ENCODE data around the gene OTUD7B.

OTUD7B gene

DNA sequence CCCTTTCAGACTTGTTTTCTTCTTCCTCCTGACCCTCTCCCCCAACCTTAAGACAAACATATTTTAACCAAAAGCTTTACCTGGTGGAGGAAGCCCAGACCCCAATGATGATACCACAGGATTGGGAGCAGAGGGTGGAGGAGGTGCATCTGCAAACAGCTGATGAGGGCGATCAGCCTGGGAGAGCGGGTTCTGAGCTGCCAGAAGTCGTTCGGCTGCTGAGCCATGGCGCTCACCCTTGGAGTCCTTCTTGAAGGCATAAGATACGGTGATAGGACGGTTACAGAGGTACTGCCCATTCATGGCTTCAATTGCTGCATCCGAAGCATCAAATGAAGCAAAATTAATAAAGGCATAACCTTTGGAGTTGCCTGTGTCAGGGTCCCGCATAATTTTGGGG is 84.2 kb downstream of the OTUD7B start:
- TF ChIP-seq, protein P1, sequence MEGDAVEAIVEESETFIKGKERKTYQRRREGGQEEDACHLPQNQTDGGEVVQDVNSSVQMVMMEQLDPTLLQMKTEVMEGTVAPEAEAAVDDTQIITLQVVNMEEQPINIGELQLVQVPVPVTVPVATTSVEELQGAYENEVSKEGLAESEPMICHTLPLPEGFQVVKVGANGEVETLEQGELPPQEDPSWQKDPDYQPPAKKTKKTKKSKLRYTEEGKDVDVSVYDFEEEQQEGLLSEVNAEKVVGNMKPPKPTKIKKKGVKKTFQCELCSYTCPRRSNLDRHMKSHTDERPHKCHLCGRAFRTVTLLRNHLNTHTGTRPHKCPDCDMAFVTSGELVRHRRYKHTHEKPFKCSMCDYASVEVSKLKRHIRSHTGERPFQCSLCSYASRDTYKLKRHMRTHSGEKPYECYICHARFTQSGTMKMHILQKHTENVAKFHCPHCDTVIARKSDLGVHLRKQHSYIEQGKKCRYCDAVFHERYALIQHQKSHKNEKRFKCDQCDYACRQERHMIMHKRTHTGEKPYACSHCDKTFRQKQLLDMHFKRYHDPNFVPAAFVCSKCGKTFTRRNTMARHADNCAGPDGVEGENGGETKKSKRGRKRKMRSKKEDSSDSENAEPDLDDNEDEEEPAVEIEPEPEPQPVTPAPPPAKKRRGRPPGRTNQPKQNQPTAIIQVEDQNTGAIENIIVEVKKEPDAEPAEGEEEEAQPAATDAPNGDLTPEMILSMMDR (IDR thresholded peaks at IDR 0.05; ENCODE audit: low read length): no peak
- no peak for TF ChIP-seq EZH2 (IDR thresholded peaks at IDR 0.05; ENCODE audit: borderline replicate concordance, low read length)
- Histone ChIP-seq H3K9me2 (ENCODE audit: low read depth, low read length) (no peaks in the 10 kb centered on the region), H3K79me2 (ENCODE audit: insufficient read depth, low read length) (peaks cover 8% of the 10 kb centered on the region), H3K4me2 (ENCODE audit: low read length) (peak overlapping the region; percentile 81), H3K9me3 (ENCODE audit: low read length) (no peaks in the 10 kb centered on the region), H3K27ac (ENCODE audit: low read depth, low read length, poor library complexity, severe bottlenecking) (no peak overlapping the region), H2AFZ (ENCODE audit: low read length) (no peak overlapping the region), H3K9ac (ENCODE audit: low read length) (no peak overlapping the region), H3K27me3 (ENCODE audit: insufficient read depth, low read length) (no peaks in the 10 kb centered on the region), H4K20me1 (ENCODE audit: insufficient read depth, low read length) (no peaks in the 10 kb centered on the region), H3K4me3 (ENCODE audit: low read depth, low read length, poor library complexity, severe bottlenecking) (peak overlapping the region; percentile 89), H3F3A (ENCODE audit: insufficient read depth, low read length) (no peaks in the 10 kb centered on the region), H3K36me3 (ENCODE audit: insufficient read depth, low read length) (peaks cover 55% of the 10 kb centered on the region), H3K4me1 (ENCODE audit: insufficient read depth, low read length, severe bottlenecking) (peaks cover 23% of the 10 kb centered on the region)

DNA sequence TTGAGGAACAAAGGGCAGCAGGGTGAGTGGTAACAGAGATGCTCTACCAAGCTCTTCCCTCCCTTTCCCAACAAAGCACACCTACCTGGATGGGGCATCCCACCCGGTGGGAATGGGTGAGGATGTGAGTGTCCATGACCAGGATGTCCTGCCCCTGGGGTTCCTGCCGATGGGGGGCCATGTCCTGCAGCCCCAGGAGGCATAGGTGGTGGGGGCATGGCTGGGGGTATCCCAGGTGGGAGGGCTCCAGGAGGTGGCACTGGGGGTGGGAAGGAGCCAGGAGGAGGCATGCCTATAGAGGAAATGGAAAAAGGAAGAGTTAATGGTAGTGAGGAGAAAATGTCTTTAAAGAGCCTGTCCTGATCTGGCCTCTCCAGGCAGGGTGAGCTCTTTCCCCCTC is 84.8 kb downstream of the OTUD7B start:
- H3K9ac ChIP-seq (ENCODE audit: low read length): no peak overlapping the region
- peak overlapping the region; percentile 81; the same call in 1 of the 2 replicates for H3K4me2 ChIP-seq (ENCODE audit: low read length)
- H3K27ac ChIP-seq (ENCODE audit: low read depth, low read length, poor library complexity, severe bottlenecking): no peak overlapping the region
- no peaks in the 10 kb centered on the region for H3K9me2 ChIP-seq (ENCODE audit: low read depth, low read length)
- H3K36me3 ChIP-seq (ENCODE audit: insufficient read depth, low read length): peaks cover 55% of the 10 kb centered on the region
- no peaks in the 10 kb centered on the region for H3K9me3 ChIP-seq (ENCODE audit: low read length)
- no peak overlapping the region for H2AFZ ChIP-seq (ENCODE audit: low read length)
- no peak for TF ChIP-seq EZH2 (IDR thresholded peaks at IDR 0.05; ENCODE audit: borderline replicate concordance, low read length)
- TF ChIP-seq, protein P1 (IDR thresholded peaks at IDR 0.05; ENCODE audit: low read length): no peak
- H3K79me2 ChIP-seq (ENCODE audit: insufficient read depth, low read length): peaks cover 8% of the 10 kb centered on the region
- no peaks in the 10 kb centered on the region for H4K20me1 ChIP-seq (ENCODE audit: insufficient read depth, low read length)
- peaks cover 23% of the 10 kb centered on the region for H3K4me1 ChIP-seq (ENCODE audit: insufficient read depth, low read length, severe bottlenecking)
- no peaks in the 10 kb centered on the region for H3F3A ChIP-seq (ENCODE audit: insufficient read depth, low read length)
- no peaks in the 10 kb centered on the region for H3K27me3 ChIP-seq (ENCODE audit: insufficient read depth, low read length)
- H3K4me3 ChIP-seq (ENCODE audit: low read depth, low read length, poor library complexity, severe bottlenecking): no peak overlapping the region

DNA sequence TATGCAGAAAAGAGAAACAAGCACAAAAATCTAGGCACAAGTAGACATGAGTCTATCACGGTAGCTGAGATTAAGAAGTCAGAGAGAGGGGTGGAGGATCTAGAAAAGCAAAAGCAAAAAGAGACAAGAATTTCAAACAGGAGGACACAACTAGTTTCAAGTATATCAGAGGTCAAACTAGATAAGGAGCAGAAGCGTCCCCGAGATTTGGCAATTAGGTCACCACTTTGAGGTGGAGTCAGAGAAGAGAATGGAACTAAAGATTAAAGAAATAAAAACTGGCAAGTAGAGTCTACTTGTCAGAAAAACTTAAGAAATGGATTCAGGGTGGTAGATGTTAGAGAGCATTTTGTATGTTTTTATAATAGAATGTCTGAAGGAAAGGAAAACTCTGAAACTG is 85.2 kb downstream of the OTUD7B start:
- TF ChIP-seq, protein P1 (IDR thresholded peaks at IDR 0.05; ENCODE audit: low read length): no peak
- TF ChIP-seq EZH2 (IDR thresholded peaks at IDR 0.05; ENCODE audit: borderline replicate concordance, low read length): no peak
- no peak overlapping the region for H3K9ac ChIP-seq (ENCODE audit: low read length)
- no peaks in the 10 kb centered on the region for H4K20me1 ChIP-seq (ENCODE audit: insufficient read depth, low read length)
- H3K9me2 ChIP-seq (ENCODE audit: low read depth, low read length): no peaks in the 10 kb centered on the region
- no peak overlapping the region for H3K27ac ChIP-seq (ENCODE audit: low read depth, low read length, poor library complexity, severe bottlenecking)
- no peak overlapping the region for H2AFZ ChIP-seq (ENCODE audit: low read length)
- no peak overlapping the region for H3K4me2 ChIP-seq (ENCODE audit: low read length)
- no peaks in the 10 kb centered on the region for H3F3A ChIP-seq (ENCODE audit: insufficient read depth, low read length)
- no peaks in the 10 kb centered on the region for H3K27me3 ChIP-seq (ENCODE audit: insufficient read depth, low read length)
- H3K9me3 ChIP-seq (ENCODE audit: low read length): no peaks in the 10 kb centered on the region
- H3K4me3 ChIP-seq (ENCODE audit: low read depth, low read length, poor library complexity, severe bottlenecking): no peak overlapping the region
- peaks cover 23% of the 10 kb centered on the region for H3K4me1 ChIP-seq (ENCODE audit: insufficient read depth, low read length, severe bottlenecking)
- peaks cover 8% of the 10 kb centered on the region for H3K79me2 ChIP-seq (ENCODE audit: insufficient read depth, low read length)
- H3K36me3 ChIP-seq (ENCODE audit: insufficient read depth, low read length): peaks cover 55% of the 10 kb centered on the region
